Endothelial cell (in vitro differentiated cells): Measurements from ENCODE around the gene LRIG1. TPM values are rescaled to one million over a fixed set of nuclear protein-coding genes. Genes with fewer than 3 reads are reported as not detected.

Experiments
- DNase-seq: peaks from one replicate; pipeline ENCODE4 v3.0.0; 2021; ENCODE audit warnings: low spot score
- H3K27ac Mint-ChIP-seq: one replicate; pipeline ENCODE4 v1.8.0; 2021; ENCODE audit warnings: mixed read lengths, inconsistent platforms; ENCODE audit not compliant: unreplicated experiment
- H3K27me3 Mint-ChIP-seq: one replicate; pipeline ENCODE4 v1.8.0; 2021; ENCODE audit warnings: mild to moderate bottlenecking, moderate library complexity, mixed read lengths, inconsistent platforms; ENCODE audit not compliant: unreplicated experiment
- H3K36me3 Mint-ChIP-seq: one replicate; pipeline ENCODE4 v1.8.0; 2021; ENCODE audit warnings: mild to moderate bottlenecking, low read depth, mixed read lengths, inconsistent platforms; ENCODE audit not compliant: unreplicated experiment
- H3K4me1 Mint-ChIP-seq: one replicate; pipeline ENCODE4 v1.8.0; 2021; ENCODE audit warnings: mild to moderate bottlenecking, mixed read lengths, inconsistent platforms; ENCODE audit not compliant: unreplicated experiment
- H3K4me3 Mint-ChIP-seq: one replicate; pipeline ENCODE4 v1.8.0; 2021; ENCODE audit warnings: mild to moderate bottlenecking, mixed read lengths, inconsistent platforms; ENCODE audit not compliant: unreplicated experiment
- H3K9me3 Mint-ChIP-seq: one replicate; pipeline ENCODE4 v1.8.0; 2021; ENCODE audit warnings: mixed read lengths, inconsistent platforms; ENCODE audit not compliant: unreplicated experiment
- total RNA-seq: library from RNA; stranded (reverse); fragmentation: NEBNext Ultra II Directional; extraction: Animal tissue kit (Norgen Biotek cat#: 25700); gene quantifications from one replicate; pipeline ENCODE4 v1.2.1, GENCODE V29; 2021; ENCODE audit not compliant: unreplicated experiment
- TF ChIP-seq, protein P1 (sequence below): fragments of 200-600 bp; sonication (generic); IDR thresholded peaks from one replicate; pipeline ENCODE4 v1.5.0; 2021; ENCODE audit warnings: antibody characterized with exemption; ENCODE audit not compliant: unreplicated experiment

Gene LRIG1
- total RNA-seq, 1 donor from 2014 or later = 25.1 TPM

DNA sequence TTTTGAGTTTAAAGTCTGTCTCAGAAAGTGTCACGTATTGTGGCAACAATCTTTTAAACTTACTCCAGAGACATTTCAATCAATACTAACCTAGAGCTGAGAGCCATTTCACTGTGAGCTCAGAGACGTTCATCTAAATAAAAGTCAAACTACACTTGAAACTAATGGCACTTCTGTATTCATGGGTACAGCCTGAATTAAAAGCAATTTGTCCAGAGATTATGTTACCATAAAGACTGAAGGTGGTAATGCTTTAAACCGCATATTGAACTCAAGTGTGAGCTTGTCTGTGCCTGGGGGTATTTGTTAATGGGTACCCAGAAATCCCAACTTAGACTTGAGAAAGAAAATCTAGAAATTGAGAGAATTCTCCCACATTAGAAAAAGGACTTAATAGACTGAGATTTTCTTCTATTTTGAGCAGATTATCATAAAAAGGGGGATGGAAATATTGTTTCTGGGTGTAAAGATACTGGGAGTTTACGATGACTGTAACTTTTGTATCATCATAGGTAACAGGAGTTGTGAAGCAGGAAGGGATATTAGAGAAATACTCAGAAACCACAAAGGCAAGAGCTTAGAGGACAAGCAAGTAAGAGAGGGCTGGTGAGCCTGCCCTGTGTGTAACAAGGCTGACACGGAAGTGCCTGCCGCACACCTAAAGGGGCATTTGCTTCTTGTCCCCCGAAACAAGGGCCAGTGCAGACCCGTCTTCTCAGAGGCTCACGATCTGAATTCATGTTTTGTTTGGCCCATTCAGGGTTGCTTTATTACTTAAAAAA lies 36.9 kb downstream of the LRIG1 start:
- H3K9me3 Mint-ChIP-seq = no peaks in the 10 kb centered on the region
- no peaks in the 10 kb centered on the region for H3K4me1 Mint-ChIP-seq
- no peak overlapping the region for H3K27ac Mint-ChIP-seq
- H3K27me3 Mint-ChIP-seq = no peaks in the 10 kb centered on the region
- DNase-seq = no peak
- no peak overlapping the region for H3K4me3 Mint-ChIP-seq
- H3K36me3 Mint-ChIP-seq = no peaks in the 10 kb centered on the region
- TF ChIP-seq, protein P1, sequence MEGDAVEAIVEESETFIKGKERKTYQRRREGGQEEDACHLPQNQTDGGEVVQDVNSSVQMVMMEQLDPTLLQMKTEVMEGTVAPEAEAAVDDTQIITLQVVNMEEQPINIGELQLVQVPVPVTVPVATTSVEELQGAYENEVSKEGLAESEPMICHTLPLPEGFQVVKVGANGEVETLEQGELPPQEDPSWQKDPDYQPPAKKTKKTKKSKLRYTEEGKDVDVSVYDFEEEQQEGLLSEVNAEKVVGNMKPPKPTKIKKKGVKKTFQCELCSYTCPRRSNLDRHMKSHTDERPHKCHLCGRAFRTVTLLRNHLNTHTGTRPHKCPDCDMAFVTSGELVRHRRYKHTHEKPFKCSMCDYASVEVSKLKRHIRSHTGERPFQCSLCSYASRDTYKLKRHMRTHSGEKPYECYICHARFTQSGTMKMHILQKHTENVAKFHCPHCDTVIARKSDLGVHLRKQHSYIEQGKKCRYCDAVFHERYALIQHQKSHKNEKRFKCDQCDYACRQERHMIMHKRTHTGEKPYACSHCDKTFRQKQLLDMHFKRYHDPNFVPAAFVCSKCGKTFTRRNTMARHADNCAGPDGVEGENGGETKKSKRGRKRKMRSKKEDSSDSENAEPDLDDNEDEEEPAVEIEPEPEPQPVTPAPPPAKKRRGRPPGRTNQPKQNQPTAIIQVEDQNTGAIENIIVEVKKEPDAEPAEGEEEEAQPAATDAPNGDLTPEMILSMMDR = no peak

DNA sequence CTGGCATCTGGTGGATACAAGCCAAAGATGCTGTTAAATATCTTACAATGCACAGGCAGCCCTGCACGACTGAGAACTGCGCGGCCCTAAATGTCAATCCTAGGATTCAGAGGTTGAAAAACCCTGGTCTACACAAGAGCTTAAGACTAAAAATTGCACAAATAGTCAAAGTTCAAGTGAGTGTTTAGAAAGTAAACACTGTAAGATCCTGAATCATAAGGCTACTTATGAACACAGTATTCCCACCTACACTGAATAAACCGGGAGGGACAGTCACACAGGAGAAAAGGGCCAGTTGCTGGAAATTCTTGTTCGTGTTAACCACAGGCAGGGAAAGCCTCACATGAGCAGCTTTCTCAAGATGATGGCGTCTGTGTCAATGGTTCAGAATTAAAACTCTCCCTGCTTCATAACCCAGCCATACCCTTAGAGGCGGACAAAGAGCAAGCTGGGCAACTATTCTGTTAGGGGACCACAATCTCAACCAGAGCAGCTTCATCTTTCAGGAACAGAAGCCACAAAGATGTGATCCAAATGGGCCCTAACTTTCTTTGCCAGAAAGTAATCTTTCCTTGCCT lies 37.7 kb downstream of the LRIG1 start:
- H3K27me3 Mint-ChIP-seq = no peaks in the 10 kb centered on the region
- no peak for DNase-seq
- no peaks in the 10 kb centered on the region for H3K4me1 Mint-ChIP-seq
- H3K27ac Mint-ChIP-seq = no peak overlapping the region
- TF ChIP-seq, protein P1 = no peak
- no peaks in the 10 kb centered on the region for H3K36me3 Mint-ChIP-seq
- no peaks in the 10 kb centered on the region for H3K9me3 Mint-ChIP-seq
- H3K4me3 Mint-ChIP-seq = no peak overlapping the region

DNA sequence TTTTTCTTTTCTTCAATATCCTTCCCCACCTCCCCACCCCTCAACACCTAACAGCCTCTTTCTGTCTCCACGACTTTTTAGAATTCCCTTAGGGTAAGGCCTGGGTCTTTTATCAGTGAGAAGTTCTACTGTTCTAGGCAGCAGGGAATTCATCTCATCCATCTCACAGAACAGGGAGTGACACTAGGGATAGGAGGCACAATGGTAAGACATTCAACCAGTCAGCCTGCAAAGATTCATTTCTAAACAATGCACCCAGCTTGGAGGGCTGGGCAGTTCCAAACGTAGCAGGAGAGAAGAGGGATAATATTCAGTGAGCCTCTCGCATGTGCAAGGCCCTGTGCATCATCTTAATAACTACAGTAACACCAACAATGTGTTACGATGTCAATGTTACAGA lies 43.6 kb downstream of the LRIG1 start:
- no peak overlapping the region for H3K27ac Mint-ChIP-seq
- H3K4me3 Mint-ChIP-seq = no peak overlapping the region
- no peaks in the 10 kb centered on the region for H3K9me3 Mint-ChIP-seq
- H3K4me1 Mint-ChIP-seq = peaks cover 11% of the 10 kb centered on the region
- TF ChIP-seq, protein P1 = no peak
- H3K36me3 Mint-ChIP-seq = peaks cover 5% of the 10 kb centered on the region
- no peaks in the 10 kb centered on the region for H3K27me3 Mint-ChIP-seq
- no peak for DNase-seq

DNA sequence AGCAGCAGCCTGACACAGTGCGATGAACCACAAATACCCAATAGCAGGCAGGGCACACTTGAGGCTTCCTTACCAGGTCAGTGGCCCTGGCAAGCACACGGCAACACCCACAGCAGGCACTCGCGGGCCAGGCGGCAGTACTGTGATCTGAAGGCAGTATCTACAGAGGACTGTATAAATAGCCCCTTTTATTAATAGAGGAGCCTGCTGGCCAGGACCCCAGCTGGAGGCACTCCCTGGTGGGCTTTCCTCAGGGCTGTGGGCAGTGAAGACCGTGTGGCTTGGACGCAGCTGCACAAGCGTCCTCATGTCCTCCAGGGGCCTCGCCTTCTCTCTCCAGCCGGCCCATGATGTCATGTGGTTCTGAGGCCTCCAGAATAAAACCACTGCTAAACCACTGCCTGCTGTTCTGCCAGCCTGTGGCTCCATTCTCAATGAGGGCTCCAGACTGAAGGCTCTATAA lies 44.1 kb downstream of the LRIG1 start:
- TF ChIP-seq, protein P1 = no peak
- Mint-ChIP-seq H3K4me1 (peaks cover 11% of the 10 kb centered on the region), H3K4me3 (no peak overlapping the region), H3K36me3 (peaks cover 5% of the 10 kb centered on the region), H3K27me3 (no peaks in the 10 kb centered on the region), H3K9me3 (no peaks in the 10 kb centered on the region), H3K27ac (no peak overlapping the region)
- DNase-seq = no peak

DNA sequence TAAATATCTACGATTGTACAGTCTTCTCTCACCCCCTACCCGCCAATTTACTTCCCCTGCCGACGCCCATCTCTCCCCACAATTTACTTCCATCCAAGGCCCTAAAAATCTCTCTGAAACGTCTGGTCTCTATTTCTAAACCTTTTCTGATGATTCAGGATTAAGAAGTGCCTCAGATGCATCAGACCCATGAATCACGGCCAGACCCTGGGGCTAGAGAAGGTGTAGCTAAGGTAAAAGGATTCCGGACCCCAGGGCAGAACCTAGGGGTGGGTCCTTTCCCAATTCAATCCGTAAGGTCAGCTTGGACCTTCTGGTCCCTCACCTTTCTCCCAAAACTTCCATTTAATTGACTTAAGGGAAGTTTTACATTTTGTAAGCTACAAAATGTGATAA lies 46.4 kb downstream of the LRIG1 start:
- Mint-ChIP-seq H3K4me3 (no peak overlapping the region), H3K36me3 (peaks cover 5% of the 10 kb centered on the region), H3K27me3 (no peaks in the 10 kb centered on the region), H3K9me3 (no peaks in the 10 kb centered on the region), H3K27ac (no peak overlapping the region), H3K4me1 (peaks cover 16% of the 10 kb centered on the region)
- TF ChIP-seq, protein P1 = no peak
- no peak for DNase-seq
